Neural progenitor cell (in vitro differentiated cells): ENCODE measurements around the gene FBLN2. TPM values are rescaled to one million over a fixed set of nuclear protein-coding genes. Genes with fewer than 3 reads are reported as not detected.

Experiments used
- DNase-seq: peaks from one replicate; pipeline ENCODE4 v3.0.0-alpha.2; 2016; ENCODE audit warnings: low spot score
- H2AFZ ChIP-seq: fragments of 200-600 bp; sonication (generic); replicated peaks from 2 replicates; pipeline ENCODE4 v1.6.1; 2016; ENCODE audit warnings: antibody characterized with exemption
- H3F3A ChIP-seq: fragments of 200-600 bp; sonication (generic); 2 replicates; pipeline ENCODE4 v1.6.1; 2016; ENCODE audit warnings: antibody characterized with exemption, low read depth
- H3K27ac ChIP-seq: fragments of 200-600 bp; sonication (generic); 2 replicates; pipeline ENCODE4 v1.5.1; 2016; ENCODE audit warnings: mild to moderate bottlenecking
- H3K27me3 ChIP-seq: fragments of 200-600 bp; sonication (generic); 2 replicates; pipeline ENCODE4 v1.6.1; 2016; ENCODE audit warnings: mild to moderate bottlenecking, moderate library complexity
- H3K36me3 ChIP-seq: fragments of 200-600 bp; sonication (generic); 2 replicates; pipeline ENCODE4 v1.5.1; 2016
- H3K4me1 ChIP-seq: fragments of 200-600 bp; sonication (generic); 2 replicates; pipeline ENCODE4 v1.6.1; 2016; ENCODE audit warnings: mixed run types
- H3K4me2 ChIP-seq: fragments of 200-600 bp; sonication (generic); 2 replicates; pipeline ENCODE4 v1.6.1; 2016
- H3K4me3 ChIP-seq: fragments of 200-600 bp; sonication (generic); 2 replicates; pipeline ENCODE4 v1.5.1; 2016
- H3K79me2 ChIP-seq: fragments of 200-600 bp; sonication (generic); 2 replicates; pipeline ENCODE4 v1.6.1; 2016; ENCODE audit warnings: low read depth
- H3K9ac ChIP-seq: fragments of 200-600 bp; sonication (generic); 2 replicates; pipeline ENCODE4 v1.6.1; 2016
- H3K9me3 ChIP-seq: fragments of 200-600 bp; sonication (generic); 2 replicates; pipeline ENCODE4 v1.5.1; 2016; ENCODE audit warnings: low read depth
- H4K20me1 ChIP-seq: fragments of 200-600 bp; sonication (generic); 2 replicates; pipeline ENCODE4 v1.6.1; 2016; ENCODE audit warnings: low read depth
- H3K27ac Mint-ChIP-seq: 3 replicates; pipeline ENCODE4 v1.8.0; 2021; ENCODE audit warnings: mixed read lengths
- H3K27me3 Mint-ChIP-seq: 2 replicates; pipeline ENCODE4 v1.8.0; 2022; ENCODE audit warnings: low read depth, mild to moderate bottlenecking, inconsistent platforms, moderate library complexity, mixed read lengths; ENCODE audit not compliant: insufficient read depth
- H3K36me3 Mint-ChIP-seq: 3 replicates; pipeline ENCODE4 v1.8.0; 2021; ENCODE audit warnings: mixed read lengths
- H3K4me1 Mint-ChIP-seq: 3 replicates; pipeline ENCODE4 v1.8.0; 2021; ENCODE audit warnings: mixed read lengths
- H3K4me3 Mint-ChIP-seq: 3 replicates; pipeline ENCODE4 v1.8.0; 2021; ENCODE audit warnings: mild to moderate bottlenecking, moderate library complexity, mixed read lengths
- H3K9me3 Mint-ChIP-seq: 3 replicates; pipeline ENCODE4 v1.8.0; 2020; ENCODE audit warnings: mixed read lengths
- EZH2 ChIP-seq: fragments of 200-600 bp; sonication (generic); IDR thresholded peaks from 2 replicates; pipeline ENCODE4 v1.6.1; 2017; ENCODE audit warnings: antibody characterized with exemption, mild to moderate bottlenecking, moderate library complexity
- EZH2phosphoT487 ChIP-seq: fragments of 200-600 bp; sonication (generic); IDR thresholded peaks from 2 replicates; pipeline ENCODE4 v1.6.1; 2017; ENCODE audit warnings: antibody characterized with exemption
- total RNA-seq: library from RNA; depleted of rRNA; stranded (reverse); fragments of >200 nt; gene quantifications from 2 replicates; pipeline ENCODE4 v1.2.3, GENCODE V29; 2015; ENCODE audit warnings: low replicate concordance
- TF ChIP-seq, protein P1 (sequence below): fragments of 200-600 bp; sonication (generic); IDR thresholded peaks from 2 replicates; pipeline ENCODE4 v1.5.1; 2017; ENCODE audit warnings: antibody characterized with exemption, mild to moderate bottlenecking

Gene FBLN2
- total RNA-seq, 1 donor from 2014 or later, result 15.9 TPM

- no peaks in the 10 kb centered on the region for H3K9me3 ChIP-seq
- no peaks in the 10 kb centered on the region for H3F3A ChIP-seq
- no peak overlapping the region for H3K27ac ChIP-seq
- no peaks in the 10 kb centered on the region for H4K20me1 ChIP-seq
- H3K4me3 ChIP-seq, result no peak overlapping the region
- H3K9ac ChIP-seq, result no peak overlapping the region
- peaks cover 16% of the 10 kb centered on the region for H3K4me1 ChIP-seq
- H3K36me3 Mint-ChIP-seq, result no peaks in the 10 kb centered on the region
- no peak overlapping the region for H3K4me2 ChIP-seq
- TF ChIP-seq EZH2 (no peak), EZH2phosphoT487 (no peak)
- TF ChIP-seq, protein P1, sequence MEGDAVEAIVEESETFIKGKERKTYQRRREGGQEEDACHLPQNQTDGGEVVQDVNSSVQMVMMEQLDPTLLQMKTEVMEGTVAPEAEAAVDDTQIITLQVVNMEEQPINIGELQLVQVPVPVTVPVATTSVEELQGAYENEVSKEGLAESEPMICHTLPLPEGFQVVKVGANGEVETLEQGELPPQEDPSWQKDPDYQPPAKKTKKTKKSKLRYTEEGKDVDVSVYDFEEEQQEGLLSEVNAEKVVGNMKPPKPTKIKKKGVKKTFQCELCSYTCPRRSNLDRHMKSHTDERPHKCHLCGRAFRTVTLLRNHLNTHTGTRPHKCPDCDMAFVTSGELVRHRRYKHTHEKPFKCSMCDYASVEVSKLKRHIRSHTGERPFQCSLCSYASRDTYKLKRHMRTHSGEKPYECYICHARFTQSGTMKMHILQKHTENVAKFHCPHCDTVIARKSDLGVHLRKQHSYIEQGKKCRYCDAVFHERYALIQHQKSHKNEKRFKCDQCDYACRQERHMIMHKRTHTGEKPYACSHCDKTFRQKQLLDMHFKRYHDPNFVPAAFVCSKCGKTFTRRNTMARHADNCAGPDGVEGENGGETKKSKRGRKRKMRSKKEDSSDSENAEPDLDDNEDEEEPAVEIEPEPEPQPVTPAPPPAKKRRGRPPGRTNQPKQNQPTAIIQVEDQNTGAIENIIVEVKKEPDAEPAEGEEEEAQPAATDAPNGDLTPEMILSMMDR, result no peak
- H3K27me3 Mint-ChIP-seq, result peaks cover 10% of the 10 kb centered on the region
- no peak overlapping the region for H3K4me3 Mint-ChIP-seq
- no peaks in the 10 kb centered on the region for H3K27me3 ChIP-seq
- DNase-seq, result no peak
- no peaks in the 10 kb centered on the region for H3K36me3 ChIP-seq
- no peaks in the 10 kb centered on the region for H3K9me3 Mint-ChIP-seq
- H3K79me2 ChIP-seq, result no peaks in the 10 kb centered on the region
- peak overlapping the region; percentile 35 for H3K27ac Mint-ChIP-seq
- peaks cover 45% of the 10 kb centered on the region for H3K4me1 Mint-ChIP-seq
- H2AFZ ChIP-seq, result no peak overlapping the region
Observed at GRCh38 chr3:13566769-13567310, 17.9 kb downstream of the FBLN2 start.

DNA sequence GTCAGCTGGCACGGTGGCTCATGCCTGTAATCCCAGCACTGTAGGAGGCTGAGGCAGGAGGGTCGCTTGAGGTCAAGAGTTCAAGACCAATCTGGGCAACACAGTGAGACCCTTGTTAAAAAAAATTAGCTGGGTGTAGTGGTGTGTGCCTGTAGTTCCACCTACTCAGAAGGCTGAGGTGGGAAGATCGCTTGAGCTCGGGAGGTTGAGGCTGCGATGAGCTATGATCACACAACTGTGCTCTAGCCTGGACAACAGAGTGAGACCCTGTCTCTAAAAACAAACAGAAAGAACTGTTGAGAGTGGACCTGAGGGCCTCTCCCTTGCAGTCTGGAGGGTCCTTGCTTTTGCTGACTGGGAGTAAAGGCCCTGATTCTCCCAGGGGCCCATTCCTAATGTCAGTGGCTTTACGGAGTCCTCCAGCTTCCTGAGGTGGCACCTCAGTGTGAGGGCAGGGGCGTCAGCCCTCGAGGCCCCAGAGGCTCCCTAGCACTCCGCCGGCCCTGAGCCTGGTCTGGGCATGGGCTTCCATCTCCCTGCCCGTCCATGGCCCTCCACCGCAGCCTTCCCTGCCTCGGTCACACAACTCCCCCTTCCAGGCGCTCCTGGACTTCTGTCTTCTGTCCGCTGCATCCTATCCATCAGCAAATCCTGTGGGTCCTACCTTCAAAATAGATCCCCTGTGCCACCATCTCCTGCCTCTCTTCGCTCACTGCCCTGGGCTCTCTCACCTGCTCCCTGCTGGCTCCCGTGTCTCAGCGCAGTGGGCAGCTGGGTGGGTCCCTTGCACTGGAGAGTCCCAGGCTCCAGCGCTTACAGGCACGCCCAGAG lies 19.0 kb downstream of the FBLN2 start:
- H3K4me1 ChIP-seq, result peaks cover 16% of the 10 kb centered on the region
- Mint-ChIP-seq H3K27ac (peak overlapping the region; percentile 8), H3K4me1 (peaks cover 45% of the 10 kb centered on the region), H3K27me3 (peaks cover 10% of the 10 kb centered on the region), H3K9me3 (no peaks in the 10 kb centered on the region), H3K4me3 (no peak overlapping the region), H3K36me3 (no peaks in the 10 kb centered on the region)
- H3K4me3 ChIP-seq, result no peak overlapping the region
- no peak overlapping the region for H3K27ac ChIP-seq
- TF ChIP-seq EZH2phosphoT487, result no peak
- TF ChIP-seq, protein P1, result no peak
- no peak for TF ChIP-seq EZH2
- DNase-seq, result no peak
- no peak overlapping the region for H3K4me2 ChIP-seq
- H3K36me3 ChIP-seq, result no peaks in the 10 kb centered on the region
- no peaks in the 10 kb centered on the region for H4K20me1 ChIP-seq
- H3K79me2 ChIP-seq, result no peaks in the 10 kb centered on the region
- no peaks in the 10 kb centered on the region for H3F3A ChIP-seq
- H3K9ac ChIP-seq, result no peak overlapping the region
- H3K9me3 ChIP-seq, result no peaks in the 10 kb centered on the region
- no peak overlapping the region for H2AFZ ChIP-seq
- no peaks in the 10 kb centered on the region for H3K27me3 ChIP-seq

- Histone ChIP-seq H2AFZ (no peak overlapping the region), H3K27me3 (no peaks in the 10 kb centered on the region), H4K20me1 (no peaks in the 10 kb centered on the region), H3K4me1 (peaks cover 16% of the 10 kb centered on the region), H3K4me2 (no peak overlapping the region), H3F3A (no peaks in the 10 kb centered on the region), H3K9ac (no peak overlapping the region), H3K36me3 (no peaks in the 10 kb centered on the region), H3K27ac (no peak overlapping the region), H3K9me3 (no peaks in the 10 kb centered on the region), H3K79me2 (no peaks in the 10 kb centered on the region), H3K4me3 (no peak overlapping the region)
- peaks cover 10% of the 10 kb centered on the region for H3K27me3 Mint-ChIP-seq
- no peak for DNase-seq
- peak overlapping the region; percentile 8 for H3K27ac Mint-ChIP-seq
- no peak overlapping the region for H3K4me3 Mint-ChIP-seq
- H3K9me3 Mint-ChIP-seq, result no peaks in the 10 kb centered on the region
- TF ChIP-seq EZH2phosphoT487, result no peak
- TF ChIP-seq, protein P1, result no peak
- no peak for TF ChIP-seq EZH2
- H3K4me1 Mint-ChIP-seq, result peaks cover 51% of the 10 kb centered on the region
- no peaks in the 10 kb centered on the region for H3K36me3 Mint-ChIP-seq
Observed at GRCh38 chr3:13568515-13569028, 19.6 kb downstream of the FBLN2 start.
